IMR-90 (cell line): ENCODE results near the gene TMPRSS3. TPM values are rescaled to one million over a fixed set of nuclear protein-coding genes. Genes with fewer than 3 reads are reported as not detected.

Experiments used
- ATAC-seq: fragments of 200-7000 bp; cut with Tn5 transposase; 2 replicates; pipeline ENCODE4 v1.9.1; 2020; ENCODE audit warnings: low read depth, mild to moderate bottlenecking, moderate library complexity
- BruUV-seq: library from RNA; stranded (reverse); fragments of 400-500 nt; replicated peaks from 2 replicates; lab custom pipeline; 2021; lab: Mats Ljungman, UMichigan
- CTCF ChIA-PET: fragments of 300-600 bp; formaldehyde crosslinking; extraction: SDS; loops from one replicate; lab custom pipeline; 2021; ENCODE audit warnings: antibody characterized with exemption; lab: Yijun Ruan, JAX
- POLR2A ChIA-PET: fragments of 300-600 bp; sonication (Branson Sonifier 250); formaldehyde crosslinking; loops from one replicate; lab custom pipeline; 2022; ENCODE audit warnings: antibody characterized with exemption; ENCODE audit not compliant: unreplicated experiment; lab: Charles Lee
- DNase-seq: peaks from one replicate; pipeline ENCODE4 v3.0.0; 2013
- H2AFZ ChIP-seq: replicated peaks from 2 replicates; pipeline ENCODE3; 2013; ENCODE audit warnings: low read length, mild to moderate bottlenecking; ENCODE audit not compliant: poor library complexity
- H2AK5ac ChIP-seq: 2 replicates; pipeline ENCODE4 v1.6.1; 2013; ENCODE audit warnings: low read depth, low read length, inconsistent platforms
- H2AK9ac ChIP-seq: replicated peaks from 2 replicates; pipeline ENCODE3; 2013; ENCODE audit warnings: mild to moderate bottlenecking, low read depth, low read length, moderate library complexity; ENCODE audit not compliant: poor library complexity
- H2BK120ac ChIP-seq: 2 replicates; pipeline ENCODE4 v1.6.1; 2013; ENCODE audit warnings: low read depth, low read length, inconsistent platforms
- H2BK15ac ChIP-seq: 3 replicates; pipeline ENCODE4 v1.6.1; 2013; ENCODE audit warnings: low read depth, low read length, inconsistent platforms
- H2BK20ac ChIP-seq: 2 replicates; pipeline ENCODE4 v1.6.1; 2013; ENCODE audit warnings: low read depth, mild to moderate bottlenecking, inconsistent platforms, low read length, moderate library complexity
- H2BK5ac ChIP-seq: 2 replicates; pipeline ENCODE4 v1.6.1; 2013; ENCODE audit warnings: mild to moderate bottlenecking, low read depth, low read length, inconsistent platforms; ENCODE audit not compliant: poor library complexity, severe bottlenecking
- H3K14ac ChIP-seq: replicated peaks from 2 replicates; pipeline ENCODE4 v1.6.1; 2013; ENCODE audit warnings: low read depth, low read length, inconsistent platforms
- H3K18ac ChIP-seq: 2 replicates; pipeline ENCODE4 v1.6.1; 2013; ENCODE audit warnings: low read depth, low read length, control low read depth
- H3K23ac ChIP-seq: 2 replicates; pipeline ENCODE4 v1.6.1; 2013; ENCODE audit warnings: low read depth, low read length, inconsistent platforms
- H3K27ac ChIP-seq: 2 replicates; pipeline ENCODE4 v1.5.1; 2013; ENCODE audit warnings: mild to moderate bottlenecking, control low read depth, low read length; ENCODE audit not compliant: insufficient read depth
- H3K27me3 ChIP-seq: 2 replicates; pipeline ENCODE4 v1.6.1; 2013; ENCODE audit warnings: low read length; ENCODE audit not compliant: control insufficient read depth, insufficient read depth
- H3K36me3 ChIP-seq: 2 replicates; pipeline ENCODE4 v1.6.1; 2013; ENCODE audit warnings: low read length, mixed read lengths; ENCODE audit not compliant: control insufficient read depth, insufficient read depth
- H3K4ac ChIP-seq: 2 replicates; pipeline ENCODE4 v1.6.1; 2013; ENCODE audit warnings: low read depth, low read length, inconsistent platforms
- H3K4me1 ChIP-seq: 2 replicates; pipeline ENCODE4 v1.6.1; 2013; ENCODE audit warnings: low read length, mixed read lengths; ENCODE audit not compliant: control insufficient read depth, insufficient read depth
- H3K4me2 ChIP-seq: 2 replicates; pipeline ENCODE4 v1.6.1; 2013; ENCODE audit warnings: low read depth, mild to moderate bottlenecking, control low read depth, low read length, moderate library complexity
- H3K4me3 ChIP-seq: 2 replicates; pipeline ENCODE4 v1.5.1; 2013; ENCODE audit warnings: low read depth, mild to moderate bottlenecking, control low read depth, low read length, moderate library complexity; ENCODE audit not compliant: insufficient read depth
- H3K56ac ChIP-seq: 2 replicates; pipeline ENCODE4 v1.6.1; 2013; ENCODE audit warnings: low read length, inconsistent platforms; ENCODE audit not compliant: insufficient read depth; ENCODE audit errors: extremely low read depth
- H3K79me1 ChIP-seq, 2 experiments: 2 replicates each; pipeline ENCODE4 v1.6.1; 2013; ENCODE audit warnings: low read length in 2 of 2, inconsistent platforms in 1 of 2, low read depth in 1 of 2
- H3K9ac ChIP-seq: 2 replicates; pipeline ENCODE4 v1.6.1; 2013; ENCODE audit warnings: low read depth, low read length, control low read depth
- H3K9me1 ChIP-seq: 2 replicates; pipeline ENCODE4 v1.6.1; 2013; ENCODE audit warnings: low read length, inconsistent platforms; ENCODE audit not compliant: insufficient read depth
- H3K9me3 ChIP-seq: 2 replicates; pipeline ENCODE4 v1.6.1; 2013; ENCODE audit warnings: low read length; ENCODE audit not compliant: control insufficient read depth, insufficient read depth
- H4K20me1 ChIP-seq: 2 replicates; pipeline ENCODE4 v1.6.1; 2013; ENCODE audit warnings: low read length, inconsistent platforms; ENCODE audit not compliant: insufficient read depth
- H4K5ac ChIP-seq: 2 replicates; pipeline ENCODE4 v1.6.1; 2013; ENCODE audit warnings: mild to moderate bottlenecking, low read depth, low read length, control low read depth
- H4K8ac ChIP-seq, 2 experiments: 2 replicates each; pipeline ENCODE4 v1.6.1; 2013; ENCODE audit warnings: low read depth in 2 of 2, low read length in 2 of 2, control low read depth in 1 of 2, inconsistent platforms in 1 of 2
- H4K91ac ChIP-seq: 2 replicates; pipeline ENCODE4 v1.6.1; 2013; ENCODE audit warnings: low read depth, low read length, inconsistent platforms; ENCODE audit not compliant: insufficient read depth
- CTCF ChIP-seq: conservative IDR thresholded peaks from 2 replicates; pipeline ENCODE4 v1.5.1; 2012; ENCODE audit warnings: mild to moderate bottlenecking, low read depth, low read length, improper control_type of control experiment
- ELK1 ChIP-seq: fragments of 150-350 bp; IDR thresholded peaks from 2 replicates; pipeline ENCODE4 v1.6.1; 2016; ENCODE audit warnings: low read depth, mild to moderate bottlenecking, low read length, moderate library complexity, borderline replicate concordance
- MAFK ChIP-seq: IDR thresholded peaks from 2 replicates; pipeline ENCODE4 v1.6.1; 2012; ENCODE audit warnings: low read depth, low read length, improper control_type of control experiment
- MAZ ChIP-seq: IDR thresholded peaks from 2 replicates; pipeline ENCODE4 v1.6.1; 2012; ENCODE audit warnings: low read depth, mild to moderate bottlenecking, low read length, improper control_type of control experiment, moderate library complexity, borderline replicate concordance
- MXI1 ChIP-seq: IDR thresholded peaks from 2 replicates; pipeline ENCODE4 v1.6.1; 2012; ENCODE audit warnings: low read depth, mild to moderate bottlenecking, low read length, moderate library complexity, borderline replicate concordance
- NFE2L2 ChIP-seq: fragments of 150-350 bp; IDR thresholded peaks from 2 replicates; pipeline ENCODE4 v1.6.1; 2016; ENCODE audit warnings: low read depth, mild to moderate bottlenecking, low read length
- RAD21 ChIP-seq: IDR thresholded peaks from 2 replicates; pipeline ENCODE4 v1.6.1; 2012; ENCODE audit warnings: low read length, improper control_type of control experiment
- RCOR1 ChIP-seq: IDR thresholded peaks from 2 replicates; pipeline ENCODE4 v1.6.1; 2012; ENCODE audit warnings: mild to moderate bottlenecking, low read length, improper control_type of control experiment; ENCODE audit not compliant: insufficient replicate concordance
- RFX5 ChIP-seq: IDR thresholded peaks from 2 replicates; pipeline ENCODE4 v1.8.0; 2012; ENCODE audit warnings: low read depth, mild to moderate bottlenecking, low read length, moderate library complexity
- SMC3 ChIP-seq: fragments of 150-350 bp; IDR thresholded peaks from 2 replicates; pipeline ENCODE4 v1.6.1; 2016; ENCODE audit warnings: low read depth, mild to moderate bottlenecking, antibody characterized with exemption, low read length, moderate library complexity
- USF2 ChIP-seq: fragments of 150-350 bp; IDR thresholded peaks from 2 replicates; pipeline ENCODE4 v1.6.1; 2017; ENCODE audit warnings: mild to moderate bottlenecking, antibody characterized with exemption, low read length, low read depth
- WGBS, 2 experiments: methylation state at CpG; one replicate each; pipeline versions ENCODE4 v1.1.5 to v1.1.7; 2013; ENCODE audit warnings: missing lambda C conversion rate in 2 of 2; ENCODE audit not compliant: insufficient read length in 1 of 2; ENCODE audit errors: extremely low coverage in 2 of 2; 5-methylcytosine and 5-hydroxymethylcytosine counted together
- dilution Hi-C: fragments of 300-500 bp; cut with HindIII; formaldehyde crosslinking; loops from one replicate; pipeline ENCODE4 v1.14.3; 2018; ENCODE audit warnings: low sequenced_read_pairs; ENCODE audit not compliant: unreplicated experiment
- in situ Hi-C: fragments of 300-500 bp; cut with MboI; formaldehyde crosslinking; loops from 3 replicates; pipeline ENCODE4 v1.14.3; 2019; ENCODE audit warnings: low sequenced_read_pairs, inconsistent platforms, mixed read lengths
- intact Hi-C: fragments of 100-400 bp; cut with micrococcal nuclease; formaldehyde crosslinking; loops from 2 replicates; pipeline ENCODE4 v1.10.0; 2022
- polyA plus RNA-seq, 3 experiments: library from polyadenylated mRNA; depleted of rRNA; stranded (reverse); fragments of >200 nt; gene quantifications; 2 replicates each; pipeline ENCODE4 v1.2.3, GENCODE V29; 2012; ENCODE audit warnings: low replicate concordance in 1 of 3
- total RNA-seq: library from RNA; depleted of rRNA; stranded (reverse); fragments of >200 nt; gene quantifications from 2 replicates; pipeline ENCODE4 v1.2.3, GENCODE V29; 2012

TMPRSS3 gene
- total and polyA plus RNA-seq, 2 of the 4 experiments (the other 2 are of a cell fraction), result not detected

- H3K18ac ChIP-seq, result no peak overlapping the region
- no peaks in the 10 kb centered on the region for H3K9me3 ChIP-seq
- H3K9me1 ChIP-seq, result no peaks in the 10 kb centered on the region
- H3K79me1 ChIP-seq, result no peaks in the 10 kb centered on the region
- H4K8ac ChIP-seq, result no peak overlapping the region
- no peak overlapping the region for H3K4me3 ChIP-seq
- dilution Hi-C loops, result no loop called here
- POLR2A ChIA-PET, result no interaction called here
- H4K20me1 ChIP-seq, result no peaks in the 10 kb centered on the region
- 74% methylated on average over 12 of the region's 19 CpGs; no CpG with 5 or more reads in 1 of the 2 experiments for WGBS, 2 experiments
- H4K91ac ChIP-seq, result no peak overlapping the region
- BruUV-seq, result no TSS peak
- no peak overlapping the region for H3K4me2 ChIP-seq
- no peak overlapping the region for H3K56ac ChIP-seq
- CTCF ChIA-PET, result no interaction called here
- no peak overlapping the region for H3K9ac ChIP-seq
- no peak overlapping the region for H2AK9ac ChIP-seq
- no peak overlapping the region for H3K27ac ChIP-seq
- DNase-seq (no peak), ATAC-seq (no peak)
- no peaks in the 10 kb centered on the region for H3K4me1 ChIP-seq
- no peak overlapping the region for H3K14ac ChIP-seq
- H3K36me3 ChIP-seq, result no peaks in the 10 kb centered on the region
- in situ Hi-C loops, result no loop called here
- H2BK120ac ChIP-seq, result no peak overlapping the region
- no peak overlapping the region for H2AK5ac ChIP-seq
- no peak for TF ChIP-seq MAFK
- no peak for TF ChIP-seq CTCF
- no peak for TF ChIP-seq MAZ
- no peak for TF ChIP-seq RCOR1
- no peak for TF ChIP-seq RAD21
- TF ChIP-seq ELK1, result no peak
- TF ChIP-seq RFX5, result no peak
- TF ChIP-seq NFE2L2, result no peak
- TF ChIP-seq USF2, result no peak
- no peak for TF ChIP-seq MXI1
- TF ChIP-seq SMC3, result no peak
- intact Hi-C loops, result no loop called here
- H2BK15ac ChIP-seq, result no peak overlapping the region
- H2AFZ ChIP-seq, result no peak overlapping the region
- H3K27me3 ChIP-seq, result peaks cover 16% of the 10 kb centered on the region
- H2BK5ac ChIP-seq, result no peak overlapping the region
- no peak overlapping the region for H4K5ac ChIP-seq
- no peak overlapping the region for H3K4ac ChIP-seq
- H2BK20ac ChIP-seq, result no peak overlapping the region
- no peak overlapping the region for H3K23ac ChIP-seq
These were observed 1.2 kb upstream of the TMPRSS3 start for GRCh38 chr21:42396799-42397745.
